GM12873 (cell line): Measurements from ENCODE around the gene TIMM13.

Experiments used
- TF ChIP-seq, protein P1 (sequence below): IDR thresholded peaks from 2 replicates; pipeline ENCODE4 v1.5.1; 2012; ENCODE audit warnings: low read depth, mild to moderate bottlenecking, moderate library complexity, low read length, control low read depth; ENCODE audit not compliant: insufficient read depth; ENCODE audit errors: missing control alignments

TIMM13 gene

DNA sequence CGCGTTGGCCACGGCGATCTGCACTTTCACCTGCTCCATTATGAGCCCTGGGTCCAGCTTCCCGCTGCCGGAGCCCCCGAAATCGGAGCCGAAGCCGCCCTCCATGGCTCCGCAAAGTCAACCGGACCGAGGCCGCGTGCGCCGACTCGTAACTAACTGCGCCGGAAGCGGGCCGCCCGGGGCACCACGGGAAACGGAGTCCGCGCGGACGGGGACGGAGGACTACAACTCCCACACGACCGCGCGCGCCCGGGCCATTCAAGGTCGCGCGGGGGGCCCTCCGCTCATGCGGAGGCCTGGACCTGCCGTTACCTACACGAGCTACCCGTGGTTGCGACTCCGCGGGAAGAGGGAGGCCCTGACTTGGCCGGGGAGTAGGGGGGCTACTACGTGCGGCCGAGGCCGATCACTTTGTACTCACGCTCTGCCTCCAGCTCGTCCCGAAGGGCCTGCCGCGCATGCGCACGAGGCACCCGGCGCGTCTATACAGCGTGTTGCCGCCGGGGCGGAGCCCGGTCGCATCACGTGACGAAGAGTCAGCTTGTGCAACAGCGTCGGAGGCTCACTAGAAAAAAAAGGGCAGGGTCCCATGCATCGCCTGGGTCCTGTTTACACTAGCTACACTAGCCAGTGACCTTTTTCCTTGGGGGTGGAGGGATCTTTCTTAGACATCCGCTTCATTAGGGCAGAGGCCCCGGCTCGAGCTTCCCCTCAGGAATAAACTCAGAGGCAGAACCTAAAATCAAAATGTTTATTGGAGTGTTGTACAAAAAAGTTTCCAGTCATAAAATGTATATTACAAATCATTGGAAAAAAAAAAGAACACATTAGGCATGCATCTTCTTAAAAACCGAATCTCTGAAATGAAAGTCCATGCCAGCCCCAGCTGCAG, at the start of gene TIMM13:
Gene TIMM13 (minus strand): TSS at position 158 of the 892 bp plus-strand sequence. CDS start 53 bp downstream, at position 105.
- TF ChIP-seq, protein P1, sequence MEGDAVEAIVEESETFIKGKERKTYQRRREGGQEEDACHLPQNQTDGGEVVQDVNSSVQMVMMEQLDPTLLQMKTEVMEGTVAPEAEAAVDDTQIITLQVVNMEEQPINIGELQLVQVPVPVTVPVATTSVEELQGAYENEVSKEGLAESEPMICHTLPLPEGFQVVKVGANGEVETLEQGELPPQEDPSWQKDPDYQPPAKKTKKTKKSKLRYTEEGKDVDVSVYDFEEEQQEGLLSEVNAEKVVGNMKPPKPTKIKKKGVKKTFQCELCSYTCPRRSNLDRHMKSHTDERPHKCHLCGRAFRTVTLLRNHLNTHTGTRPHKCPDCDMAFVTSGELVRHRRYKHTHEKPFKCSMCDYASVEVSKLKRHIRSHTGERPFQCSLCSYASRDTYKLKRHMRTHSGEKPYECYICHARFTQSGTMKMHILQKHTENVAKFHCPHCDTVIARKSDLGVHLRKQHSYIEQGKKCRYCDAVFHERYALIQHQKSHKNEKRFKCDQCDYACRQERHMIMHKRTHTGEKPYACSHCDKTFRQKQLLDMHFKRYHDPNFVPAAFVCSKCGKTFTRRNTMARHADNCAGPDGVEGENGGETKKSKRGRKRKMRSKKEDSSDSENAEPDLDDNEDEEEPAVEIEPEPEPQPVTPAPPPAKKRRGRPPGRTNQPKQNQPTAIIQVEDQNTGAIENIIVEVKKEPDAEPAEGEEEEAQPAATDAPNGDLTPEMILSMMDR, result no peak

DNA sequence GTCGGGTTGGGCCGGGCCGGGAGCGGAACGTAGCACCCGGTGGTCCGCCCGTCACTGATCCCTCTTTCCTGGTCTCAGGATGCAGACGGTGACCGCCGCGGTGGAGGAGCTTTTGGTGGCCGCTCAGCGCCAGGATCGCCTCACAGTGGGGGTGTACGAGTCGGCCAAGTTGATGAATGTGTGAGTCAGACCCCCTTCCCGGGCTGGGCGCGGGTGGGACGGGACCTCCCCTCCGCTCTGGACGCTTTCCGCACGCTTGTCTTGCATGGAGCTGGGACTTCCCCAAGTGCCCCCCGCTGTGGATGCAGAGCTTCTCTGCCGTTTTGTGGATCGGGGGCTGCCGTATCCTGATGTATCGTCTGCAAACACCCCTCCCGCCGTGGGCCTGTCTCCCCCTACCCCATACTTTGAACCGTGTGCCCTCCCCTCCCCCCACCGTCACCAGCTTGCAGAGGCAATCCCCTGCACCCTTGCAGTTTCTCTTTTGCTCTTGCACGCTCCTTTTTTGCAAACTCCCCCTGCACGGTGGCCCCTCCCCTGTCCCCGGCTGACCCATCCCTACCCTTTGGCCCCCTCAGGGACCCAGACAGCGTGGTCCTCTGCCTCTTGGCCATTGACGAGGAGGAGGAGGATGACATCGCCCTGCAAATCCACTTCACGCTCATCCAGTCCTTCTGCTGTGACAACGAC, 49.2 kb upstream of the TIMM13 start:
- TF ChIP-seq, protein P1, result no peak

DNA sequence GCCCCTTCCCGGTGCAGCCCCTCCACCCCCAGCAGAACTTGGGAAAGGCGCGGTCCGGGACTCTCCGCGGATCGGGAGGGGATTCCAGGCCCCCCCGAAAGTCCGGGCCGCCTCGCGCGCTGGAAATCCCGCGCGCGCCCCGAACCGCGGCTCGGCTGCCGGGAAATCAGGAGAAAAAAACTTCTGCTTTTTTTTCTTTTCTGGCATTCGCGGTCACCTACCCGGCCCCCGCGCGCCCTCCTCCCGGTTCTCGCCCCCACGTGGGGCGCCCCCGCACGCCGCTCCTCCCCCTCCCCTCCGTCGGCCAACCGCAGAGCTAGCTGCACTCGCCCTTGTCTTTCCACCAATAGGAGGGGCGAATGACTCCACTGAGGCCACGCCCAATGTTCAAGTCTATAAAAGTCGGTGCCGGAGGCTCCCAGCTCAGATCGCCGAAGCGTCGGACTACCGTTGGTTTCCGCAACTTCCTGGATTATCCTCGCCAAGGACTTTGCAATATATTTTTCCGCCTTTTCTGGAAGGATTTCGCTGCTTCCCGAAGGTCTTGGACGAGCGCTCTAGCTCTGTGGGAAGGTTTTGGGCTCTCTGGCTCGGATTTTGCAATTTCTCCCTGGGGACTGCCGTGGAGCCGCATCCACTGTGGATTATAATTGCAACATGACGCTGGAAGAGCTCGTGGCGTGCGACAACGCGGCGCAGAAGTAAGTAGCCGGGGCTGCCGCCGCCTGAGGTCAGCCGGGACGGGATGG, 48.5 kb upstream of the TIMM13 start, which contains the start of gene GADD45B:
Gene GADD45B (plus strand): TSS at position 426 of the 749 bp plus-strand sequence. CDS start 232 bp downstream, at position 658.
- TF ChIP-seq, protein P1, result no peak

DNA sequence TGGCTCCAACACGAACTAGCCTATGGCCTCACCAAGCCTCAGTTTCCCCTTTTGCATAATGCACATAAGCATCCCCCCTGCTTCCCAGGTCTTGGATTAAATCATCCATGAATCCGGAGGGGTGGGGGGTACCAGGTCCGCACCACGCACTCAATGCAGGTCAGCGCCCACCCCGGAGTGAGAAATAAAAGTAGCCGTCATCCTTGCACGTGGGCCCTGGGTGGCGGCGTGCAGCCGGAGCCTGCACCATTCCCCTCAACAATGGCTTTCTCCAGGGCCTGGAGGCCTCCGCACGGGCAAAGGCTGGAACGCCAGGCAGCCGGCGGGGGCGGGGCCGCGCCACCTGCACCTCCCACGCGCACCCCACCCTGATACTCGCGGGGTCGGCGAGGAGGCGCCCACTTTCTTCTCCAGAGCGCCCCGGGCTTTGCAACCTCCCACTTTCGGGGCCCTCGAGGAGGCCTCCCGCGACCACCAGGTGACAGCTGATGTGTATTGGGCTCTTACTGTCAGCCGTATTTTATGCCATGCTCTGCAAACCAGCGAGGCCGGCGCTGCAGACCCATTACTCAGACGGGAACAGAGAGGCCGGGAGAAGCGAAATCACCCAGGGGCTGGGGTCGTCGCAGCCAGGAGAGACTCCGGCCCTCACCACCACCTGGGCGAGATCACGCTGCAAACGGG, 47.8 kb upstream of the TIMM13 start:
- TF ChIP-seq, protein P1, result no peak

DNA sequence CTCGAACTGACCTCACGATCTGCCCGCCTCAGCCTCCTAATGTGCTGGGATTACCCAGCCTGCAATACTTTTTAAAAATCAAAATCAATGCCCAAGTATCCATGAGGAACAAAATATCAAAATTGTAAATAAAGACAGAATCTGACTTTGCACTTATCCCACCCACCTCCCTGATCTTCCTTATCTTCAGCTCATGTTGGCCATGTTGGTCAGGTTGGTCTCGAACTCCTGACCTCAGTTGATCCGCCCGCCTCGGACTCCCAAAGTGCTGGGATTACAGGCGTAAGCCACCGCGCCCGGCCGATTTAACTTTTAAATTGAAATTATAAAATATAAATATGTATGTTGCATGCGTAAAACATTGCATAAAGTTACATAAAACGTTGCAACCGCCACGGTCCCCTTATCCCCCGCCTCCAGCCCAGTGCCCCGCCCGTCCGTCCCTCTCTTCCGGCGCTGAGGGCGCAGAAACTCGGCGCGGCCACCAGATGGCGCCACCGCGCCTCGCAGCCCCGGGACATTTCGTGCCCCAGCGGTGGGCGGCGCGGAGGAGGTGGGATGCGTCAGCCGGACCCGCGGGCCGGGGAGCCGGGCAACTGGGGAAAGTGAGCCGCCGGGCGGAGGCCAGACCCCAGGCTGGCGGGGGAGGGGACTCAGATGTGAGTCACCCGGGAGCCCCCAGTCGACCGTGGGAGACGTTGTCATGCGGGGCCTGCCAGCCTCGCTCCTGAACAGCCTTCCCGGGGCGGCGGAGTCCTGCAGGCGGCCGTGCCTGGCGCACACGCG, 47.0 kb upstream of the TIMM13 start:
- TF ChIP-seq, protein P1, result peak; percentile 81

DNA sequence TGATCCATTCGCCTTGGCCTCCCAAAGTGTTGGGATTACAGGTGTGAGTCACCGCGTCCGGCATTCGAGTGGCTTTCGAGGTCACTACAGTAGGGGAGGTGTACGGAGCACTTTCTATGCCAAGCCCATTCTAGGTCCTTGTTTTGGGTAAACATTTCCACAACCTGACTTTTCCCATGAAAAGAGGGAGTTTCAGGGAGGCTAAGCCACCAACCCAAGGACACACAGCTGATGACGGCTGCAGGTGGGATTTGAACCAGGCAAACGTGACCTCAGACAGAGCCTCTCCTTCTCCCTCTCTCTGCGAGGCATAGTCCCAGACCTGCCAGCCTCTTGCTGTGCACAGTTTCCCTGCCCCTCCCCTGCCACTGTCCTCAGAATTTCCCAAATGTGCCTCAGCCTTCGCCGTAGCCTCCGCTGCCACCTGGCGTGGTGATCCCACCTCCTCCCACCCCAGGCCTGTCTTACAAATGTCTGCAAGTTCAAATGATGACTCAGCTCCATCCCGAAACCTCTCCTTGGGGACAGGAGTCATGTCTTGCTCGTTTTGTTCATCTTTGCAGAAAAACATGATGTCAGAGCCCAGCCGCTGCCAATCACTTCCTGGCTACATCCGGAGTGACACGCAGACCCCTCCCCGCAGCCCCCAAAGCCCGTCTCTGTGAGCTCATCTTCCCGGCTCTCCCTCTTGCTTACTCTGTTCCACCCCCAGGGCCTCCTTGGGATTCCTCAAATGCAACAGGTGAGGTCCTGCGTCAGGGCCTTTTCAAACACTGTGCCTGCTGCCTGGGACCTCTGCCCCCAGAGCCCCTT, 41.9 kb upstream of the TIMM13 start:
- TF ChIP-seq, protein P1, result no peak
